ENCODE data around the gene AGTR1.

Gene AGTR1

DNA sequence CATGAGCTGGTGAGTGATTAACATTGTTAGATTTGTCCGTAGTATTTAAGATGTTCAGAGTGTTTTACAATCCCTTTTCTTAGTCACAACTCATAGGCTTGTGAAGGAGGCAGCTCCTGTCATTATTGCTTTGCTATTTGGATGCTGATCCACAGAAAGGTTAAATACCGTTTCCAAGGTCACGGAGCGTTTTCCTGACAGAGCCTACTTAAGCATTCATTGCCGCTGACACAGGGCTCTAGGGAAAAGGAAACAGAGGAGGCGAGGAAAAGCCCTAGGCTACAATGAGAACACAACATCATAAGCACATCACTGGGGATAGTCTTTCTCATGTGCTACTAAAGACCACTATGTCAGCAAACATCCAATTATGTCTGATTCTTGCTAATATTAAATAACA is 91.4 kb downstream of the AGTR1 start:
- H3K27ac ChIP-seq (ENCODE audit: low read depth, low read length) = no peak overlapping the region
- H4K20me1 ChIP-seq (ENCODE audit: control insufficient read depth, insufficient read depth, low read depth, low read length) = no peaks in the 10 kb centered on the region
- H3K9me3 ChIP-seq (ENCODE audit: control insufficient read depth, insufficient read depth, low read length) = no peaks in the 10 kb centered on the region
- H3K9me2 ChIP-seq (replicated peaks; ENCODE audit: control insufficient read depth, low read length) = no peaks in the 10 kb centered on the region
- H3K27me3 ChIP-seq (ENCODE audit: control insufficient read depth, low read length) = no peaks in the 10 kb centered on the region
- TF ChIP-seq, protein P1, sequence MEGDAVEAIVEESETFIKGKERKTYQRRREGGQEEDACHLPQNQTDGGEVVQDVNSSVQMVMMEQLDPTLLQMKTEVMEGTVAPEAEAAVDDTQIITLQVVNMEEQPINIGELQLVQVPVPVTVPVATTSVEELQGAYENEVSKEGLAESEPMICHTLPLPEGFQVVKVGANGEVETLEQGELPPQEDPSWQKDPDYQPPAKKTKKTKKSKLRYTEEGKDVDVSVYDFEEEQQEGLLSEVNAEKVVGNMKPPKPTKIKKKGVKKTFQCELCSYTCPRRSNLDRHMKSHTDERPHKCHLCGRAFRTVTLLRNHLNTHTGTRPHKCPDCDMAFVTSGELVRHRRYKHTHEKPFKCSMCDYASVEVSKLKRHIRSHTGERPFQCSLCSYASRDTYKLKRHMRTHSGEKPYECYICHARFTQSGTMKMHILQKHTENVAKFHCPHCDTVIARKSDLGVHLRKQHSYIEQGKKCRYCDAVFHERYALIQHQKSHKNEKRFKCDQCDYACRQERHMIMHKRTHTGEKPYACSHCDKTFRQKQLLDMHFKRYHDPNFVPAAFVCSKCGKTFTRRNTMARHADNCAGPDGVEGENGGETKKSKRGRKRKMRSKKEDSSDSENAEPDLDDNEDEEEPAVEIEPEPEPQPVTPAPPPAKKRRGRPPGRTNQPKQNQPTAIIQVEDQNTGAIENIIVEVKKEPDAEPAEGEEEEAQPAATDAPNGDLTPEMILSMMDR (IDR thresholded peaks at IDR 0.05; ENCODE audit: low read depth, low read length, poor library complexity, severe bottlenecking) = no peak
- TF ChIP-seq EZH2phosphoT487 (IDR thresholded peaks at IDR 0.05; ENCODE audit: borderline replicate concordance, low read length) = no peak
- H3K36me3 ChIP-seq (ENCODE audit: control insufficient read depth, low read length) = no peaks in the 10 kb centered on the region
- no peaks in the 10 kb centered on the region for H3K79me2 ChIP-seq (ENCODE audit: control insufficient read depth, low read length)
- no peaks in the 10 kb centered on the region for H3F3A ChIP-seq (ENCODE audit: control insufficient read depth, insufficient read depth)
- no peak overlapping the region for H3K4me3 ChIP-seq (ENCODE audit: low read length)
- no peaks in the 10 kb centered on the region for H3K4me1 ChIP-seq (ENCODE audit: control insufficient read depth, low read length)
- H3K4me2 ChIP-seq (ENCODE audit: low read length) = no peak overlapping the region

- no peaks in the 10 kb centered on the region for H3K9me3 ChIP-seq (ENCODE audit: control insufficient read depth, insufficient read depth, low read length)
- no peak overlapping the region for H3K4me2 ChIP-seq (ENCODE audit: low read length)
- H3K27ac ChIP-seq (ENCODE audit: low read depth, low read length) = no peak overlapping the region
- H3K27me3 ChIP-seq (ENCODE audit: control insufficient read depth, low read length) = no peaks in the 10 kb centered on the region
- H3K79me2 ChIP-seq (ENCODE audit: control insufficient read depth, low read length) = no peaks in the 10 kb centered on the region
- no peaks in the 10 kb centered on the region for H3F3A ChIP-seq (ENCODE audit: control insufficient read depth, insufficient read depth)
- no peak overlapping the region for H3K4me3 ChIP-seq (ENCODE audit: low read length)
- no peaks in the 10 kb centered on the region for H3K36me3 ChIP-seq (ENCODE audit: control insufficient read depth, low read length)
- H3K4me1 ChIP-seq (ENCODE audit: control insufficient read depth, low read length) = no peaks in the 10 kb centered on the region
- no peaks in the 10 kb centered on the region for H3K9me2 ChIP-seq (replicated peaks; ENCODE audit: control insufficient read depth, low read length)
- no peaks in the 10 kb centered on the region for H4K20me1 ChIP-seq (ENCODE audit: control insufficient read depth, insufficient read depth, low read depth, low read length)
- TF ChIP-seq, protein P1 (IDR thresholded peaks at IDR 0.05; ENCODE audit: low read depth, low read length, poor library complexity, severe bottlenecking) = no peak
- TF ChIP-seq EZH2phosphoT487 (IDR thresholded peaks at IDR 0.05; ENCODE audit: borderline replicate concordance, low read length) = no peak
Measured at GRCh38 chr3:148789906-148790305, 92.2 kb downstream of the AGTR1 start.

DNA sequence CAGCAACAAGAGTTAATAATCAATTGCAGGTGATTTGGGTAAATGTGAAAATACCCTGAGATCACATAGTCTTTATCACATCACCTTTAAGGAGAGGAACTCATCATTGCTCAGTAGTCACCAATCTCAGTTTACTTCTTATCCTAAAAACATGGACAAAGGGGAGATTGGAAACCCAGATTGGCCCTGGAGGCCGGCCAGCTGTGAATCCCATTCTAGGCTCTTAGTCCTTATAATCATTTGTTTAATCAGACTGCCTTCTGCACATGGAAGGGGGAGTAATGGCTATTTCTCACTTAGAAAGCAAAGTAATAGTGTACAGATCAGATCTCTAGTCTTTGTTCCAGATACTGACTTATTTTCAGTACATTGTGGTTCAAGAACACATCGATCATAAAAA is 92.7 kb downstream of the AGTR1 start:
- no peaks in the 10 kb centered on the region for H3F3A ChIP-seq (ENCODE audit: control insufficient read depth, insufficient read depth)
- no peaks in the 10 kb centered on the region for H3K36me3 ChIP-seq (ENCODE audit: control insufficient read depth, low read length)
- H4K20me1 ChIP-seq (ENCODE audit: control insufficient read depth, insufficient read depth, low read depth, low read length) = no peaks in the 10 kb centered on the region
- no peaks in the 10 kb centered on the region for H3K27me3 ChIP-seq (ENCODE audit: control insufficient read depth, low read length)
- TF ChIP-seq EZH2phosphoT487 (IDR thresholded peaks at IDR 0.05; ENCODE audit: borderline replicate concordance, low read length) = no peak
- TF ChIP-seq, protein P1 (IDR thresholded peaks at IDR 0.05; ENCODE audit: low read depth, low read length, poor library complexity, severe bottlenecking) = no peak
- no peak overlapping the region for H3K4me3 ChIP-seq (ENCODE audit: low read length)
- H3K79me2 ChIP-seq (ENCODE audit: control insufficient read depth, low read length) = no peaks in the 10 kb centered on the region
- no peaks in the 10 kb centered on the region for H3K4me1 ChIP-seq (ENCODE audit: control insufficient read depth, low read length)
- no peaks in the 10 kb centered on the region for H3K9me3 ChIP-seq (ENCODE audit: control insufficient read depth, insufficient read depth, low read length)
- no peak overlapping the region for H3K4me2 ChIP-seq (ENCODE audit: low read length)
- H3K27ac ChIP-seq (ENCODE audit: low read depth, low read length) = no peak overlapping the region
- H3K9me2 ChIP-seq (replicated peaks; ENCODE audit: control insufficient read depth, low read length) = no peaks in the 10 kb centered on the region

Data from DOHH2 (cell line).